Effector CD8-positive, alpha-beta T cell (primary cell): ENCODE measurements around the gene WDR48.

ENCODE experiments used
- DNase-seq: peaks from one replicate; lab custom pipeline; 2025; lab: John Stamatoyannopoulos, UW

The WDR48 gene

DNA sequence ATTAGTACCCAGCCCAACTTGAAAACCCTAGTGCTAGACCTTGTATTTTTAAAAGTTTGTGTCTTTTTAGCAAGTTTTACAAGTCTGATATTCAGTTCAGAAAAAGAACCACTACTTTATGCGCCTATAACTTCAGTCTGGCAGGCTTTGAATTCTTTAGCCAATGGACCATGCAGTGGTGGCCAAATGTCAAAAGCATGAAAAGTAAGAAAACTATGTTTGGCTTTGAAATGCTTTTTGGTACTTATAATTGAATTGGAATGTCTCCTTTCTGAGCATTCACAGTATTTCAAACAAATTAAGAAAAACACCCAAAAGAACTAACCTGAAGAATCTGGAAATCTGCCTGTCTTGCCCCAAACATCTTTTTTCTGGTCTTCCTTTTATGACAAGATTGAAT lies 12.8 kb downstream of the WDR48 start:
- DNase-seq, result no peak

DNA sequence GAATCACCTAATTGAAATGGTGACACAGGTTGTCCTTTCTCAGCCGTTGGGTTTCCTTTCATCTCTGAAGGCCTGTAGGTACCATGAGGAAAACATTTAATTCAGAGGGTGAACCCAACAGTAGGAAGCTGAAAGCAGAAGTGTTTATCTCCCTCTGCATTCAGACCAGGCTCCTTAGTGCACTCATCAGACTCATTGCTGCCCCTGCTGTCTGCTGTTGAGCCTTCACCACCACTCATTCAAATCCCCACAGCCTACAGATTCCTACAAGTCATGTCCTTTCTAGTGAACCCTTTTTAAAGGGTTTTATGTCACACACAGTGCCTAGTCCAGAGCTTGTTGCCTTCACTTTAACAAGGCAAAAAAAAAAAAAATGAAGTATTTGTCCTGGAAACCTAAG lies 13.4 kb downstream of the WDR48 start:
- DNase-seq, result no peak

DNA sequence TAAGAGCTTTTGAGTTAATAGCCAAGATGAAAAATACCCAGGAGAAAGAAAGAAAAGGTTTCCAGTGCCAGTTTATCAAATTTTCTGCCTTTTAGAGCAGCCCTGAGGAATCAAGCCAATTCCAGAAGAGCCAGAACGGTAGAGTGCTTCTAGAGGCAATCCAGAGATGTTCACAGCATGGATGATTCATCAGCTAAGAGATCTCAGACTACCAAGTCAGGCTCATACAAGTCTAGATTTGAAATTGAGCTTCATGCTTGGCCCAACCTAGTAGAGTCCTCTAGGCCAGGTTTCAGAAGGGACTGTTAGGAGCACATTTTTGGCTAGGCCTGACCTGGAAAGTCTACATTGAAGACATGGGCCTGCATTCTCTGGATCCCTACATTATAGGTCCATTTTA lies 15.5 kb downstream of the WDR48 start:
- DNase-seq, result no peak

DNA sequence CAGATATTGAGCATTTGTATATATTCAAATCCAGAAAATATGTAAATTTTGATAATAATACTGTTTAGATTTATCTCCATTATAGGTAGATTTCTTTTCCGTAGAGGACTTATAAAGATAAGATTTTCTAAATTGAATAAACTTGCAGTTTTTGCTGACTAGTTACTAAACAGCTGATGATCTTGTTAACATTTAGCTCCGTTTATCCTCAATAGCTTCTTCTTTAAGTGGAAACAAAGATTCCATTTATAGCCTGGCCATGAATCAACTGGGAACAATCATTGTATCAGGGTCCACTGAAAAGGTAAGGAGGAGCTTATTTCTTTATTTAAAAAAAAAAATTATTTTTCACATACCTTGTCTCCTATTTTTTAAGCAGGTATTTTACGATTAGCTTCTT lies 16.7 kb downstream of the WDR48 start:
- no peak for DNase-seq

DNA sequence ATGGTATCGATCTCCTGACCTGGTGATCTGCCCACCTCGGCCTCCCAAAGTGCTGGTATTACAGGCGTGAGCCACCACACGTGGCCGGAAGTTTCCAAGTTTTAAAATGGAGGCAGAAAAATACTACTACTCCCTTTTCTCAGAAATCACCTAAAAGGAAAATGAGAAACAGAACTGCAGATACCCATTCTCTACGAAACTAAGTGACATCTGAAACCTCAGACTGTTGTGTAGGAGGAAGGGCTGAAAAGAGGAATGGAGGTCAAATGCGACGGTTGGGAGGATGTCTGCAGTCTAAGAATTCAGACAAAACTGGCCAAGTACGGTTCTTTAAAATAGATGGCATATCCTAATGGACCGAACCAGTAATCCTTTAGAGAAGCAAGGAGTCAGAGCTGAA lies 24.1 kb downstream of the WDR48 start:
- no peak for DNase-seq

DNA sequence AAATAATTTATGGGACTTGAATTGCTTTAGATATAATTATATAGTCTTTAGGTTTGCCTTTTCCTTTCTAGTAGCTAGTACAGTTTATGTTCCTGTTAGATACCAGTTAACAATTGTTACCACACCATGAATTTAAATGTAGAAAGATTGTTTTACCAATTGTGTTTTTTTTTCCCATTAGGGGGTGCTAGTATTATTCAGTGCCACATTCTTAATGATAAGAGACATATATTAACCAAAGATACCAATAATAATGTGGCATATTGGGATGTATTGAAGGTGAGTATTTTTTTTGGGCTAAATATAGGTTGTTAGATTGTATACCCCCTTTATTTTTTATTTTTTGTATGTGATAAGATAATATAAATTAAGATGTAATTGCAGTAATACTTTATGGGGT lies 27.7 kb downstream of the WDR48 start:
- DNase-seq, result no peak

DNA sequence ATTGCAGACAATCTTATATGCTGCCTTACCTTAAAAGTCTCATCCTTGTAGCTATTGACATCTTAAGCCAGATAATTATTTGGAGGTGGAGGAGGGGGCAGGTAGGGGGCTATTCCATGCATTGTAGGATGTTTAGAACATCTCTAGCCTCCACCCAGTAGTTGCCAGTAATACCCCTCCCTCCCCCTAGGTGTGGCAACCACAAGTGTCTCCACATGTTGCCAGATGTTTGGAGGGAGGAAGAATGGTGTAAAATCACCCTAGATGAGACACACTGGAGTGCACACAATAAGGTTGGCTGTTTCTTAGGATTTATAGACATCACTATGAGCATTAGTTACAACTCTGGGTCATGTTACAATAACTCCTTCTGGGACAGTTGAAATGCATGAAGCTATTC lies 28.2 kb downstream of the WDR48 start:
- DNase-seq, result no peak

DNA sequence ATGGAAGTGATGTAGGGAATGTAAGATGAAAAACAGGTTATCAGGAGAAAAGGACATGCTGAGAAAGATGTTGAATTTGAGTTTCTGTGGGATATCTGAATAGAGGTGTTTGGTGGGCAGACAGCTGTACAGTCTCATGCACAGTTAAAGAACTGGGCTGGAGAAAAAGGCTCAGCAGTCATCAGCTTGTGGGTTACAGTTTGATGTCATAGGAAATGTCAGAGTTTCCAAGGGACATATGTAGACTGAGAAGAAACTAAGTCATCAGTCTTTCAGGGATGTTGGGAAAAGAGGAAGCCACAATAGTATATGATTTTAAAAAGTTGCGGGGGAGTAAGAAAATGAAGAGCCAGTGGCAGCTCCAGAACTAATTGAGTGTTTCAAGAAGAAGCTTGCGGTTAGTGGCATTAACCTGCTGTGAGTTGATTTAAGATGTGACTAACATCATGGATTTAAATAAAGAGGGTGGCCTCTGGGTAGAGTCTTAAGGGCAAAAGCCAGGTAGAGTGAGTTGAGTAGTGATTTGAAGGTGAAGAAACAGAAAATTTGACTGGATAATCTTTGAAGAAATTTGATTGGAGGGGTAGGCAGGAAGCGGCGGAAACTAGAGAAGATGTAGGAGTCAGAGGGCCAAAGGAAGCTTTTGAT lies 31.0 kb downstream of the WDR48 start:
- no peak for DNase-seq

DNA sequence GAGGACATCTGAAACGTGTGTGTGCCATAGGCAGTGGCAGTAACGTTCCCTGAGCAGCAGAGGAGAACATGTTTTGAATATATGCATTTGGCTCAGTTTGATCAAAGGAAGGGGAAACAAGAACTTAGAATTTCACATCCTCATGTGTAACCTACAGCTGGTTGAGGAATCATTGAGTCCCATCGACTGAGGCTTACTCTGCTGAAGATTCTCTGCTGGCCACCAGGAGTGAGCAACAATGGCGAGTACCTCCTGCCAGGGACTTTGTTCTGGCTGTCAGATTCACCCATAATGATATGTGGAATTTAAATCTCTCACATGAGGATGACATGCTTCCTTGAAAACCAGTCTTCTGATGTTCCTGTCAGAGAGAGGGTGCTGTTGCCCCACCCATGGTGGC lies 34.3 kb downstream of the WDR48 start:
- DNase-seq, result no peak

DNA sequence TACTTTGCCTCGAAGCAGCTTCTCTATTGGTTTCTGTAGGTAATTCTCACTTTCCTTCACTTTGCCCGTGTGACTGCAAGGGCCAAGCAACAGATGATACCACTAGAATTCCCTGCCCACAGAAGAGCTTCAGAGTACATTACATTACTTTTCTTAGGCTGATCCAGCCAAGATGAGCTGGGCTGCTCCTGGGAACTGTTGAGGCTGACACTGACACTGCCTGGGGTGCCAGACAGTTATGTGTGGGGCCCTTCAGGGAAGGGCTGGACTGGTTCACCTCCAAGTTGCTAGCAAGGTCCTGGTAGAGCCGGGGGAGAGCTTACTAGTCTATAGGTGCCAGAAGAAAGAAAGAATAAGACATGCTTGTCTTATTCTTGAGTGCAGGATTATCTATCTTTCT lies 36.6 kb downstream of the WDR48 start:
- no peak for DNase-seq

DNA sequence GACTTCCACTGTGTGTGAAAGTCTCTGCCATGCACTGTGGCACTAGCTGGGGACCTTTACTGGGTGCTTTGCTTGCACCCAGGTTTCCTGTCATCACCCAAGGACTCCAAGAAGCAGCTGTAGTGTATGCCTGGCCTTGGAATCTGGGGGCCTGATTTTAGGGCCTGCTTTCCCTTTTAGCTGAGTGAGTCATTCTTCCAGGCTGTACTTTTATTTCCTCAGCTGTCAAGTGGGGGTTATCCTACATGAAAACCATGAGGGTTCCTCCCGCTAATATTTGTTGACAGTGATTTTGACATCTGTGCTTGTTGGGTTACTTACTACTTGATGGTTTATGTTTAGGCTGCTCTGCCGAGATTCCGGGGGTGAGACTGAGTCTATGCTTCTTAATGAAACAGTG lies 37.1 kb downstream of the WDR48 start:
- DNase-seq, result no peak

DNA sequence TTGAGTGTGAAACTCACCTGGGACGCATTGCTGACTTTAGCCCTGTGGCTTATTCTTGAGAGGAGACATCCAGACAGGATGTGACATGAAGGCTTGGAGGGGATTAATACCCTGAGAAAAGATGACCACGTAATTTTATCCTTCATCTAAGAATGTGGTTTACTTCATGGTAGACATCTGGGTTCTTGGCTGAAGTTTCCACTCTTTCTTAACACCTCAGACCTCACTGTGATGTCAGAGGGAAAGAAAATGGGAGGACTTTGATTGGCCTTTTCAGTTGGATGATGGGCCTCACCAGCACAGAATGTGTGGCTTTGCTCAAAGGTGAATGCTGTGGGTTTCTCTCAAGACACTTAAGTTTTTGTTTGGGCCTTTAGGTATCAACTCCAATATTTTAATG lies 39.1 kb downstream of the WDR48 start:
- DNase-seq, result no peak

DNA sequence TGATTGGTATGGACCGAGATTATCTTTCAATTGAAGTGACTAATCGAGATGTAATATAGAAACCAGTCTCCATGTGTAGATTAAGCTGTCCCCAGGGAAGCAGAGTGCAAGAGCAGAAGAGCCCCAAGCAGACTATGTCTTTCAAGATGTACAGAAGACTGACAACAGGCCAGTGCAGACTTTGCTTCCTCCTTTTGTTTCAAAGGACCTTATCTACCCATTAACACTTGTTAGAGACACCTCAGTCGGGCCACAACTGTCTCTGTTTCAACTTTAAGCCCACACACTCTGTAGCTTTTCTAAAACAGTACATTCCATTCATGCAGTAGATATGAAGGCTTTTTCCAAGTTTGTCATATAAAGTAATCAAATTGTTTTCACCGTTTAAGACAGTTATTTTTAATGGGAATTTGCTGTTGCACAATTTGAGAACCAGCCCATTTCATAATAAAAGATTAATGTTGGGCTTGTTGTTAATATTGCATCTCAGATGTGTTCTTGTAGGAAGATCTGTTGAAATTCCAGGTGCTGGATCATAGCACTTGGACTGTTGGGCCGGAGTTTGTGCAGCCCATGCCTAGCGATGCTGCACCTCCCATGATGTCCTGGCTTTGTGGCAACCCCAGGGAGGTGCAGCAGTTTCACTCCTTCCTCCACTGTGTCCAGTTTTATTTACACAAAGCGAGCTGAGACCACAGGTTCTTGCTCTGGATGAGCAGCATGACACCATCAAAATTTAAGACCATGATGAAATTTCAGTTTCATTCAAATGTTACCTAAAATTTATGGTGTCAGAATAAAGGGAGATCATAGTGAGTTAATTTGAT lies 43.2 kb downstream of the WDR48 start:
- DNase-seq, result no peak

DNA sequence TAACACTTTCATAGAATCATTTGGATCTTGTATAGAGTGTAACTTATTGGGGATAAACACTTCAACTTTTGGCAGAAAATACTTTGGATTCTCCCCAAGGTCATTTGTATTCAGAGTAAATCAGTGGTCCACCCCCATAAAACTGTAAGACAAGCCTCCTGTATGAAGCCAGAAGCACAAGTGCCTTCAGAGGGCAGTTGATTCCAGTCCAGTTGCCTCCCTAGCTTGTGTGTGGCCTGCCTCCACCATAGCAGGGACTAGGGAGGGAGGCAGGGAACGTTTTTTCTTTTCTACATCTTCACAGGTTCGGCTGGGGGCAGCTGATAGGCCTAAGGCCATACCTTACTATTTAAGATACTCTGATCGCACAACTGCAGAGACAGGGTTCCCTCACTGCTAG lies 44.0 kb downstream of the WDR48 start:
- no peak for DNase-seq

DNA sequence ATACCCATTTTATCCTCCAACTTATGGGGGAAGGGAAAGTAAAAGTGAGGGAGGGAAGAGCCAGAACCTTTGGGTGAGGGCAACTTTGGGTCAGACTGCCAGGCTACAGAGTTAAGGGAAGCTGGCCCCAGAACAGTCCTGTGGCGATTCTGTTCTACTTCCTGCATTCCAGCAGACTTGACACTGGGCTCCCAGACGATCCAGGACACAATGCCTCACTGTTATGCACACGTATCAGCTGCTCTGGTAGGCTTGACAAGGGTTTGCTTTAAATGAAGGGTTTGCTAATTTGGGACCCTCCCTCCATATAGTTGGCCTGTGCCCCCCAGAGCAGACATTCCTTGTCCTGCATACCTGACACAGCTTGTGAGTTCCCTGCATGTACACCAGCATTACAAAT lies 45.0 kb downstream of the WDR48 start:
- no peak for DNase-seq

DNA sequence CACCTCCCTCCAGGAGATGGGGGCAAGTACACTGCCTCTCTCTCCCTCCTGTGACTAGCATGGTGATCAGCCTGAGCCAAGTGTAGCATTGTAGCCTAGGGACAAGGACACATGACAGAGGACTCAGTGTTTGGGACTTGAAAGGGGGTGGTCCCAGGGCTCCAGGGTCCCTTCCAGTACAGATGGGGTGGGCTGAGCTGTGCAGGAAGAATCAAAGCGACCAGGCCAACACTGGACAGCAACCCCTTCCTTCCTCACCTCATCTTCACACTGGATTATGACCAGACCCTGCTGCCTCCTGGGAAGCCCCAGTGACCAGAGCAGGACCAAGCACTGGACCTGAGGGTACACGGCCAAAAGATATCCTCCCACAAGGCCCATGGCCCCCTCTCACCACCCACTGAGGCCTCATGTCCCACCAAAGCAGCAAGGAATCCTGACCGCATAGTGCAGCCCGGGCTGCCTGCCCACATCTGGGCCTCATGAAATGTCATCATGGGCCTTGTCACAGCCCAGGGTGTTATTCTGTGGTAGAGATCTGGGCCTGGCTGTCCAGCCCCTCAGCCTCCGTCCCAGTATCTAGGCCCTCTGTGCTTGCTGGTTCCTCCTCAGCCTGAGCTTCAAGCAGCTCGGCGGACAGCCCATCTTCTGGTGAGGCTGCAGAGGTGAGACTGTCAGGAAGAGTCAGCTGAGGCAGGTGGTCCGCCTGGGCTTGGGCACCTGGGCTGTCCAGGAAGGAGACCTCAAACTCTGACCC lies 46.1 kb downstream of the WDR48 start:
- no peak for DNase-seq

DNA sequence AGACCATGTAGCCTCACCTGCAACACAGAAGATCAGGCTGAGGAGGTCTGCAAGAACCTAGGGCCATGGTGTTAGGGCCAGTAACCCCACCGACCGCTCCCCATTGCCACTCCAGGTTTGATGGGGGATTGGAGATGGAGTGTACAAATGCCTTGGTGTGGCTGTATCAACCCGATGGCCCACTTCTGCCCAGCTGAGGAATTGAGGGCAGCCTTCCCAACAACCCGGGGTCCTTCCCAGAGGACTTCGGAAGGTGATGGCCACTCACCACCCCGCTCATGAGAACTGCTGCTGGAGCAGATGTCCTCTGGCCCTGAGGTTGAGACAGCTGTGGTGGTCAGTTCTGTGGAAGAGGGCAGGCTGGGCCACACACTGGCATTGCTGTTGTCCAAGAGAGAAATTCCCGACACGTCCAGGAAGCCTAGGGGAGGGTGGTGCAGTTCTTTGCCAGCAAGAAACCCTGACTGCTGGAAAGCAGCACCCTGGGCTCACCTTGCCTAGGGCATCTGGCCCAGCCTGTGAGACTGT lies 46.7 kb downstream of the WDR48 start:
- no peak for DNase-seq

DNA sequence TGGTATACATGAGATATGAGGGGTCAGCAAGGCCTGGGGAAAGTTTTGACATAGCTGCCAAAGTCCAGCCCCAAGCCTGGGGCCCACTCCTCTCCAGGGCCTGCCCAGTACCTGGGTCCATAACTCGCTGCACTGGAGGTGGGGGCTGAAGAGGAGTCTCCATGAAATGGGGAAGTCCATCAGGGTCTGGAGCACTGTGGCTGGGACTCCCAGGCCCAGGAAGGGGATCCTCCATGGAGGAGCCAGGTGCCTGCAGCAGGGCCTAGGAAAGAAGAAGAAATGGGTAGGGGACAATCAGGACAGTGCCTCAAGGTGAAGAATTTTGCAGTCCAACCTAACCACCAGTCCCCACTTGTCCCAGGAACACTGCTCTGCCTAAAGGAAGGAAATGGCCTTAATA lies 47.4 kb downstream of the WDR48 start:
- no peak for DNase-seq

DNA sequence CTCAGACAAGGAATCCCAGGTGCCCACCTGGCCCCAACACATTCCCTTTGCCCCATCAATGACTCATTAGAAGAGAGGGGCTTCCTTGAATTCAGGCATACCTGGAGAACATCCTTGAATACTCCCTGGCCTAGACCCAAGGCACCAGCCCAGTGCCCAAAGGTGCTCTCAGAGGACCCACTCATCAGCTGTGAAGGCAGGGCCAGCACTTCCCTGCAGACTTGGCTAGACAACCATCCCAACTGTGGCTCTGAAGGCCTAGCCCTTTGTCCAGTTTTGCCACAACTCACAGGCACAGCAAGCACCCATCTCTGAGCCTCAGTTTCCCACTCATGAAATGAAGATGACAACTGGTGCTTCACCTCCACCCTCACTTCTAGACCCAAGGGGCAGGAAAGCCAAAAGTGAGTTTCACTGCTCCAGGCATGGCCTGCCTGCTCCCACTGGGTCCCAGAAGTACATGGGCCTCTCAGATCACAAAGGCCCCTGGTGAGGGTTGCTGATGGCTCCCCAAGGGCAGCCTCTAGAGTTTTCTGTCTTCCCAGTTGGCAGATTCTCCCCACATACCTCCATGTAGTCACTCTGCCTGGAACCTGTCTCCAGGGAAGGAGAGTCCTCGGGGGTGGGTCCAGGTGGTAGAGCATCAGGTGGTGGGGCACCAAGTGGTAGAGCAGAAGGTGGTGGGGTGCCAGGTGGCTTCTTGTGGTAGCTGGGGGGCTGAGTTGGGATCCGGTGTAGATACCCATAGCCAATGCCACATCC lies 48.1 kb downstream of the WDR48 start:
- no peak for DNase-seq

DNA sequence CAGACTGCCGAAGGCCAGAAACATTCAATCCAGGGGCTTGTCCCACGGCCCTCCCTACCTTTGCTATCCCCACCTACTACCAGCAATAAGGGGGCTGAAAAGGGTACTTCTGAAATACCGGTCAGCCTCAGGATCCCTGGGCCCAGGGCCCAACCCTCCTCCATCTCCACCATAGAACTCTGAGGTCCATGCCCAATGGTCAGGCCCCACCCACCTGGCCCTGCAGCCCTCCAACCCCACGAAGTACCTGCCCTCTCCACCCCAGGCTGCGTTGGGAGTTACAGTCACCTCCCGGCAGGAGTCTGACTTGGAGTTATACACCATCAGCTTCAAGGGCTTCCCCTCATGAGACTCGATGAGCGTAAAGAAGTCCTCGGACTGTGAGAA lies 48.7 kb downstream of the WDR48 start:
- no peak for DNase-seq

DNA sequence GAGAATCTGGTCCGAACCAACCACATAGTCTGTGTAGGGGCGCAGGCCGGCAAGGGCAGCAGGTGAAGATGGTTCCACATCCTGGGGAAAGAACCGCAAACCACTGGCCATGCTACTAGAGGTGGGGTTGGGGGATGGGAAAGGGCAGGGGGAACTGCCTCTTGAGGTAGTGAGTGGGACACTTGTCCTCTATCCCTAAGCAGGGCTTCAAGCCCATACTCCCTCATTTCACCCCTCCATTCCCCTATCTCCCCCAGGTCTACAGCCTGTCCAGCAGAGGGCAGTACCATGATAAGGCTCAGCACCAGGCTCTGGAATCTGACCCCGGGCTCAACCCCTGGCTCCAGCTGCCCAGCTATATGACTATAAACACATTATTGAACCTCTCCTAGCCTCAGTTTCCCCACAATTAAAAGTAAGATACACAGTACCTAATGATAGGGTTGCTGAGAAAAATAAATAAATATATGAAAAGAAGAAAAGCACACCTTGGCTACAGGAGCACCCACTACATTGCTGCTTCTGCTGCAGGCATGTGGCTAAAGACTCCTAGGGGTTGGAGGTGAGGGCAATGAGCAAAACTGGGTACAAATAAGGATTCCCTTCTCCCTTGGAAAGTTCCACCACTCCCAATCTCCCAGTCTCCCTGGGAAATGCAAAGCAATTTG lies 49.3 kb downstream of the WDR48 start:
- peak; percentile 18 for DNase-seq
